Activated CD8-positive, alpha-beta memory T cell treated with anti-CD3 and anti-CD28 coated beads for 36 hours (primary cell): ENCODE results near the gene VSIR. TPM values are rescaled to one million over a fixed set of nuclear protein-coding genes. Genes with fewer than 3 reads are reported as not detected.

Experiments
- CTCF ChIA-PET: fragments of 350-600 bp; sonication (Branson Sonifier 250); formaldehyde crosslinking; loops from one replicate; lab custom pipeline; 2021; ENCODE audit warnings: antibody characterized with exemption; lab: Charles Lee
- POLR2A ChIA-PET: fragments of 350-600 bp; sonication (Branson Sonifier 250); formaldehyde crosslinking; loops from one replicate; lab custom pipeline; 2021; ENCODE audit warnings: antibody characterized with exemption; lab: Charles Lee
- total RNA-seq, 2 experiments: library from RNA; stranded (reverse); gene quantifications; one replicate each; pipeline ENCODE4 v1.2.3, GENCODE V29; 2021

Gene VSIR
- total RNA-seq, 2 experiments from 2014 or later: 52.7 to 60.8 TPM

- POLR2A ChIA-PET: interaction anchor here (2.9 kb wide), 1 partner anchor 17 kb away, joined by 6 read pairs; no protein-coding TSS in a partner anchor
- CTCF ChIA-PET: interaction anchor here (0.7 to 4.2 kb wide), 9 partner anchors 8 to 50 kb away, joined by 3 to 15 read pairs (median 4); no protein-coding TSS in a partner anchor
Observed at GRCh38 chr10:71746344-71747037, 26.8 kb downstream of the VSIR start.

- CTCF ChIA-PET: interaction anchor here (0.9 to 4.2 kb wide), 6 partner anchors 17 to 49 kb away, joined by 3 to 15 read pairs (median 4); no protein-coding TSS in a partner anchor
- POLR2A ChIA-PET: interaction anchor here (2.9 kb wide), 1 partner anchor 16 kb away, joined by 6 read pairs; no protein-coding TSS in a partner anchor
Observed at GRCh38 chr10:71745664-71746250, 27.6 kb downstream of the VSIR start.

DNA sequence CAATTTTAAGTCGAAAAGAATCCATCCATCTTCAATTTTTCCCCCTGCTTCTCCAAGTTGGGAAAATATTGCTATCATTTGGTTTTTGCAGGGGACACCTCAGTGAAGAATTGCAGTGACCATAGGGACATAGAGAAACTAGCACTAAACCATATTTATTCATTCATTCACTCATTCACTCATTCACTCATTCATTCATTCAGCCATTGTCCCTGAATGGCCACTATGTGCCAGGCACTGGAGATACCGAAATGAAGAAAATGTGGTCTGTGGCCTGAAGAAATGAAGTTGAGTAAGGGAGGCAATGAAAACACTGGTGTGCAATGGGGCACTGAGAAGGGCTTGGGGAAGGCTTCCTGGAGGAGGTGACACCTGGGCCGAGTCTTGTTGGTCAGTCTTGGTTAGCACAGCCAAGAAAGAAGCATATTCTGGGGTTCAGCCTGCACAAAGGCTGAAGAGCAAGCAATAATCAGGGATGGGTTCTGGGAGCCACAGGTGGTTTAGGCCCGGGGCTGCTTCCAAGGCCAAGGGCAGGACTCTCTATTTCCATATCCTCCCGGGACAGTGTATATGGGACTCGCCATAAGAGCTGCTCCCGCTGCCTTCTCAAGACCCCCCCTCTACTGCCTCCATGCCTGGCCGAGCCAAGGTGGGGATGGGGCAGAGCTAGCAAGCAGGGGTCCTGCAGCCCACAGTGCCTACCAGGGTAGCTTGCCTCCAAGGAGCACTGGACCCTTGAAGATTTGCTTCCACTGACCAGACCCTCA, 28.2 kb downstream of the VSIR start:
- CTCF ChIA-PET: interaction anchor here (1.1 to 4.2 kb wide), 3 partner anchors 23 to 38 kb away, joined by 3 to 15 read pairs (median 4); no protein-coding TSS in a partner anchor

GRCh38 chr10:71743866-71744265, 29.5 kb downstream of the VSIR start:
- ChIA-PET CTCF (interaction anchor here (1.1 to 4.7 kb wide), 2 partner anchors 18 to 36 kb away, joined by 4 to 29 read pairs; no protein-coding TSS in a partner anchor), POLR2A (interaction anchor here (0.8 kb wide), 1 partner anchor 13 kb away, joined by 3 read pairs; no protein-coding TSS in a partner anchor)

More for the DNA sequence above, 28.2 kb downstream of the VSIR start:
- POLR2A ChIA-PET: interaction anchor here (2.9 kb wide), 1 partner anchor 15 kb away, joined by 6 read pairs; no protein-coding TSS in a partner anchor

- CTCF ChIA-PET: interaction anchor here (1.1 to 4.7 kb wide), 4 partner anchors 13 to 35 kb away, joined by 4 to 29 read pairs (median 12); partner anchors contain the start of gene VSIR
- POLR2A ChIA-PET: interaction anchor here (0.8 to 1.7 kb wide), 2 partner anchors 12 to 13 kb away, joined by 3 to 6 read pairs; no protein-coding TSS in a partner anchor
Observed at GRCh38 chr10:71743089-71743838, 30.1 kb downstream of the VSIR start.

DNA sequence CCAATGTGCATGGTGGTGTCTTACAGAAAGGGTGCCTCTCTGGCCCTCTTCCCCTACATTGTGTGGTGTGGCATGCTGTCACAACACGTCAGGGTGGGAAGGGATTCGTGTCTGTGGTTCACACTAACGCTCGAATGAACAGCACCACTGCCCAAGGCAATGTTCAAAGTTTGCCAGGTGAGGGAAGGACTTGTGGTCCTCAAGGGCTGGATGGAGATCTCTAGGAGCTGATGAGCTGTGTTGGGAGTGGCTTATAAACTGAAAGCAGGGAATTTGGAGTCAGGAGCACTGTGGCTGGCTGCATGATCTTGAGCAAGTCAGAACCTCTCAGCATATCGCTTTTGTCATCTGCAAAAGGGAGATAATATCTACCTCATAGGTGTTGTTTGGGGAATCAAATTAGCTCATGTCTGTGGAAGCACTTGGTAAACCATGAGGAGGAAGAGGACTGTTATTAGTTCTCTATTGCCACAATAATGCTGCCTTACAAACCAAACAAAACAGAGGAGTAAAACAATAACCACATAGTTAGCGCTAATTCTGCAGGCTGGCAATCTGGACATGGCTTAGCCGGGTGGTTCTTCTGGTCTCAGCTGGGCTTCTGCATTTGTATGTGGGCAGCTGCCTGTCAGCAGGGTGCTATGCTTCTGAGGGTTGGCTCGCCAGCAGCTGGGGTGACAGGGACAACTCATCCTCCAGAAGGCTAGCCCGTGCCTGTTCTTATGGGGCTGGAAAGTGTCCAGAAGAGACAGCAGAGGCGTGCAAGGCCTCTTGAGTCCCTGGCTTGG, 30.8 kb downstream of the VSIR start:
- POLR2A ChIA-PET: interaction anchor here (1.7 kb wide), 1 partner anchor 14 kb away, joined by 6 read pairs; no protein-coding TSS in a partner anchor
- CTCF ChIA-PET: interaction anchor here (0.7 to 4.7 kb wide), 6 partner anchors 10 to 47 kb away, joined by 3 to 29 read pairs (median 5); partner anchors contain the start of gene VSIR

DNA sequence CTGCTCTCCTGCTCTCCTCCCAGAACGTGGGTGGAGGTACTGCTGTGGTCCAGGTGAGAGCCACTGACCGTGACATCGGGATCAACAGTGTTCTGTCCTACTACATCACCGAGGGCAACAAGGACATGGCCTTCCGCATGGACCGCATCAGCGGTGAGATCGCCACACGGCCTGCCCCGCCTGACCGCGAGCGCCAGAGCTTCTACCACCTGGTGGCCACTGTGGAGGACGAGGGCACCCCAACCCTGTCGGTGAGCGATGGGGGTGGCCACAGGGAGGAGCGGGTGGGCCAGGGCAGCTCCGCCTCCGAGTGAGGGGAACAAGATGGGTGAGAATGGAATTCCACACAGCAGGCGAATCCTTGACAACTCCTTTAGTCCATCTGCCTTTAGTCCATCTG, 31.6 kb downstream of the VSIR start:
- CTCF ChIA-PET: interaction anchor here (4.7 kb wide), 2 partner anchors 16 to 32 kb away, joined by 17 to 29 read pairs; partner anchors contain the start of gene VSIR
- POLR2A ChIA-PET: interaction anchor here (0.9 to 1.7 kb wide), 2 partner anchors 15 to 27 kb away, joined by 3 to 6 read pairs; no protein-coding TSS in a partner anchor

DNA sequence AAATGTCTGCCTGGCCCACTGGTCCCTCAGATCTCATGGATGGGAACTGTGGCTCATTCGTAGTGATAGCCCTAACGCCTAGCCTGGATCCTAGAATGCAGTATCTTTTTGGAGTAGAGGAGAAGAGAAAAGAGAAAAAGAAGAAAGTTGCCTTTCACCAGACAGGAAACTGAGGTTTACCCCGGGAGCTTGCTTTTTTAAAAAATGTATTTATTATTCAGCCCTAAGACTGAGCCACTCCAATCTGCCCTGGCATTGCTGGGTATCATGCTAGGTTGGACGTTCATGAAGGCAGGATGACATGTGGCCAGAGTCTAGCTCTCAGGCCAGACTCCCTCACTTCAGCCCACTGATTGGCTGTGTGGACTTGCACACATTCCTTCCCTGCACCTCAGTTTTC, 32.3 kb downstream of the VSIR start:
- CTCF ChIA-PET: interaction anchor here (0.6 to 4.7 kb wide), 3 partner anchors 15 to 157 kb away, joined by 4 to 29 read pairs (median 17); partner anchors contain the start of gene VSIR
- POLR2A ChIA-PET: interaction anchor here (0.9 kb wide), 1 partner anchor 28 kb away, joined by 3 read pairs; no protein-coding TSS in a partner anchor

DNA sequence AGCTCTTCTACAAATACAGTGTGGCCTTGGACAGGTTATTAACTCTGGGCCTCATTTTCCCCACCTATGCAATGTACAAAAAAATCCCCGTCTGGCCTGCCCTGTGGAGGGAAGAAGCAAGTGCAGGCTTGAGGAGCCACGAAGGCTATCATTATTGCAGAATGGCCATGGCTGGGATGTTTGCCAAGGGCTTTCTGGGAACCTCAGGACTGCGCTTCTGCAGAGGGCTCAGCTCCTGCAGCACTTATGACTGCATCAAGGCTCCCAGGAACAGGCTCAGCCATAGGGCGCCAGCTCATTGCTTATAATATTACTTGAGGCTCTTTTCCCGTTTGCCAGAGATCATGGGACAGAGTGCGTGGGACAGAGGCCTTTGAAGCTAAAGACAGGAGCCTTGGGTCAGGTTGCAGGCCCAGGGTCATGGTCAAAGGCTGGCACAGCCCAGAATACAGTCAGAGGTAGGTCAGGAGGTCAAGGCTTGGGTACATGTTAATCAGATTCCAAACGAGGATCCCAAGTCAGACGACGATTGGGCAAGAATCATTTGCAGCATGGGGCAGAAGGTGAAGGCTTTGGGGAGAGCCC, 33.2 kb downstream of the VSIR start:
- POLR2A ChIA-PET: no interaction called here
- CTCF ChIA-PET: interaction anchor here (1.3 to 4.7 kb wide), 4 partner anchors 8 to 33 kb away, joined by 3 to 29 read pairs (median 10); partner anchors contain the start of gene VSIR

GRCh38 chr10:71739358-71739900, 33.9 kb downstream of the VSIR start:
- CTCF ChIA-PET: interaction anchor here (1.3 to 4.7 kb wide), 5 partner anchors 9 to 34 kb away, joined by 3 to 29 read pairs (median 4); partner anchors contain the start of gene VSIR
- POLR2A ChIA-PET: no interaction called here

DNA sequence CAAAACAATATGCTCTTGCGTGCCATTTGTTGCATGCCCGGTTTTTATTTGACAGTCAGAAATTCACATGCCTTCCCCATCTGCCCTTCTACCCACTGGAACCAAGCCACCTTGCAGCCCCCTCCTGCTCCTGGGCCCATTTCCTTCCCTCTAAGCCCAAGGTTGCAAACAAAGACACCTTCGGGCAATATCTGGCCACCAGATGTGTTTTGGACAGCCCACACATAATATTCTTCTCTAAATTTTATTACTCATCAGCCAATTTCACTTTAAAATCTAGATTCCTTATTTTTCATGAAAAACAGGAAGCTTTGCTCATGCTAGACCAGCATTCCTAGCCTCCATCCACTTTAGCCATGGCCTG, 35.5 kb downstream of the VSIR start:
- CTCF ChIA-PET: interaction anchor here (0.7 to 2.2 kb wide), 3 partner anchors 9 to 36 kb away, joined by 4 to 5 read pairs (median 4); no protein-coding TSS in a partner anchor
- POLR2A ChIA-PET: interaction anchor here (0.6 to 2.3 kb wide), 3 partner anchors 11 to 29 kb away, joined by 3 to 10 read pairs (median 3); no protein-coding TSS in a partner anchor

DNA sequence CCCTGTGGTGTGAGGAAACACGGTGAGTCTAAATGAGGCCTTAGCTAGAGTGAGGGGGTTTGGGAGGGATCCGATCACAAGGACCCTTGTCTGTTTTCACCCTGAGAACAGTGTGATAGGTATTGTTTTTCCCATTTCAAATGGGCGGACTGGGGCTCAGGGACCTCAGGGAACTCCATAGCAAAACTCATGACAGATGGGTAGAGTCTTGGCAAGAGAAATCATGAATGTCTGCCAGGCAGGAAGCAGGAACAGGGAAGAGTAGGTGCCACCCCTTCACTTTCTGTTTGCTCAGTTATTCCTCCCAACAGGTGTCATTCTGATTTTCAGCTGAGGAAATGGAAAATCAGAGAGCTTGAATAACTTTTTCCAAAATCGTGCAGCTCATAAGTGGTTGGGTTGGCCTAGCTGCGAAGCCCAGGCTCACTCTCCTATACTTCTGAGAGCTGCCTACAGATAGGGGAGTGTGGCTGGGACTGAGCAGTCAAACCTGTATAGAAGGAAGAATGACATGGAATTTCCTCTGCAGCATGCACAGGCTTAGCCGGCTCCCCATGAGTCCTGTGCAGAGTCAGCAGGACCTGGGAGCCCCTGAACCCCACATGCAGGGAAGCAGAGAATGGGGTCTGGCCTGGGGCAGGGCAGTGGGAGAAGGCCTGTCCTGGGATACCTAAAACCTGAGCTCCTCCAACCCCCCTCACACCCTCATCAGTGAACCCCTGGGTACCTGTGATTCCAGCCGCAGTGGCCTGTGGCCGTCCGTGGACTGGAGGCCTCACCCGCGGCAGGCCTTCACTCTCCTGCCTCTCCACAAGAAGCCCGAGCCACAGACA, 36.1 kb downstream of the VSIR start:
- POLR2A ChIA-PET: interaction anchor here (0.6 to 2.3 kb wide), 4 partner anchors 11 to 30 kb away, joined by 3 to 10 read pairs (median 3); no protein-coding TSS in a partner anchor
- CTCF ChIA-PET: interaction anchor here (1.2 to 3.4 kb wide), 4 partner anchors 11 to 37 kb away, joined by 4 to 13 read pairs (median 5); no protein-coding TSS in a partner anchor

- CTCF ChIA-PET: interaction anchor here (0.6 to 3.4 kb wide), 4 partner anchors 10 to 606 kb away, joined by 4 to 13 read pairs (median 5); no protein-coding TSS in a partner anchor
- POLR2A ChIA-PET: interaction anchor here (1.1 to 2.4 kb wide), 3 partner anchors 10 to 21 kb away, joined by 3 to 10 read pairs (median 7); no protein-coding TSS in a partner anchor
Observed at GRCh38 chr10:71736570-71736952, 36.8 kb downstream of the VSIR start.

GRCh38 chr10:71735709-71736569, 37.4 kb downstream of the VSIR start:
- CTCF ChIA-PET: interaction anchor here (0.6 to 3.4 kb wide), 5 partner anchors 10 to 605 kb away, joined by 4 to 13 read pairs (median 5); partner anchors contain the start of gene VSIR
- POLR2A ChIA-PET: interaction anchor here (1.7 to 2.4 kb wide), 3 partner anchors 9 to 37 kb away, joined by 7 to 10 read pairs (median 9); partner anchors contain the start of gene VSIR
